ENCODE results near the gene CGB7. TPM values are rescaled to one million over a fixed set of nuclear protein-coding genes. Genes with fewer than 3 reads are reported as not detected.

Gene CGB7
- 0.22 TPM in 1 of 2 replicates, not detected in the other for total RNA-seq

- peak; percentile 25 to 33 for DNase-seq (ENCODE audit: low read depth in 2 of 2)
Observed at GRCh38 chr19:49057636-49058234, at the start of gene CGB7. Gene CGB7, minus strand, starts transcription at chr19:49057749. Its CDS starts 2,374 bp downstream, at chr19:49055375.

DNA sequence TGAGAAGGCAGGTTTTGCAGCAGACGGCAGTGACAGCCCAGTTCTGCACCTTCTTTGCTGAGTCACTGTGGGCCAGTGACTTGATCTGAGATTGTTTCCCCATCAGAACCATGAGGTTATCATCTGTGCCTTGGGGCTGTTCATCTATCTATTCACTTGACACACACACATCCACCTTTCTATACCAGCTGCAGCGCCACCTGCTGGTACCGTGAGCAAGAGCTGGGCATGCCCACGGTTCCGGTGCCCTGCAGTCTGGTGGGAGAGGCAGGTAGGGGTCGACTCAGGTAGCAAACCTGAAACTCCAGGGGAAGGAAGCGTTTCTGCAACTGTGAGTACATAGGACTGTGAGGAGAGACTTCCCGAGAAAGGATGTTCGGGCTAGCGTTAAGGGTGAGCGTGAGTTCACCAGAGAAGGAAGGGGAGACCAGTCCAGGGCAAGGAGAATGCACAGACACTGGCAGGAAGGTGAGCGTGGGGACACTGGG is 49.1 kb upstream of the CGB7 start:
- peak; percentile 55 to 80 for DNase-seq (ENCODE audit: low read depth in 2 of 2)

GRCh38 chr19:49104229-49104864 is 46.8 kb upstream of the CGB7 start:
- DNase-seq (ENCODE audit: low read depth in 2 of 2) = no peak

DNA sequence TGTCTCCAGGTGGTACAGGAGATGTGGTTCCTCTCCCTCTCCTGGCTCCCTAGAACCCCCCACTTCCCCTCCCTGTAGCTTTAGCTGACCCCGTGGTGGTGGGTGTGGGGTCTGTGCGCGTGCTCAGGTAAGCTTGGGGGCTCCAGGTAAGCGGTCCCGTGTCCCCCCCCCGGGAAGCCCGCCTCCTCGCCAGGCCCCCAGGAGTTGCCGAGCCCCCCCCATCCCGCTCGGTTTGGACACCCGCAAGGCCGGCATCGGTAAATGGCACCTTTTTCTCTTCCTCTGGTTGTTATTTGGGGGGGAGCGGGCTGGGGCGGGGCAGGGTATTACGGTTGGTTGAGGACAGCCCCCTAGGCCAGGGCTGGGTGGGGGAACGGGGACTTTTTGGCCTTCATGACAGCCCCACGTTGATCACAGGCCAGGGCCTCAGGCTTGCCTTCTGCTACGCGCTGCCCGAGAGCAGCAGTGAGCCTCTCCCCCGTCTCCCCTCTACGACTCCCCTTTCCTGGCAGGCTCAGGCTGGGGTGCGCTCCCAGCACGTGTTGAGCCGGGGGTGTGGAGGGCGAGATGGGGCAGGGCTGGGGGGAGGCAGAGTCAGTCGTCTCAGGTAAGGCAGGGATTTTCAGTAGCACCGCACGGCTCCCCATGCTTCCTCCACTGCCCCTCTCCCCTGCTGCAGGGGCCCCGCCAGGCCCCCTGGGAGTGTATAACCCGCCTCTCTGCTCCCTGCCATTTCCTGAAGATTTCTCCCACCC is 46.0 kb upstream of the CGB7 start:
- DNase-seq (ENCODE audit: low read depth in 2 of 2) = no peak

DNA sequence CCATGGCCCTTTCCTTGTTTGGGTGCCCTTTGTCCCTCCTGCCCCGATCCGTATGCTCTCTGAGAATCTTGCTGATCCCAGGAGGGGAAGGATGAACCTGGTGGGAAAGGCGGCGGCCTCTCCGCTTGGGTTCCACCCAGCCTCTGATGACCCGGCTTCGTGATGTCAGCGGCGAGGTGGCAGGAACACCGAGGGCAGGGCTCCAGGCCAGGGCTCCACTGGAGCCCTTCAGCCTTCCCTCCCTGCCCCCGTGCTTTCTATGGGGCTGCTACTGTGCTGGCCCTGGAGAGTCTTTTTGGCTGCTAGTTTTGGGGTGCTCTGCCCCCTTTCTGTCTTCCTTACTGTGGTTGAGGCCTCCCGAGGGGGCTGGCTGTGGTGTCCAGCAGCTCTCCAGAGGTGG is 44.8 kb upstream of the CGB7 start:
- no peak for DNase-seq (ENCODE audit: low read depth in 2 of 2)

- DNase-seq (ENCODE audit: low read depth in 2 of 2) = no peak
Observed at GRCh38 chr19:49101160-49101559, 43.6 kb upstream of the CGB7 start.

DNA sequence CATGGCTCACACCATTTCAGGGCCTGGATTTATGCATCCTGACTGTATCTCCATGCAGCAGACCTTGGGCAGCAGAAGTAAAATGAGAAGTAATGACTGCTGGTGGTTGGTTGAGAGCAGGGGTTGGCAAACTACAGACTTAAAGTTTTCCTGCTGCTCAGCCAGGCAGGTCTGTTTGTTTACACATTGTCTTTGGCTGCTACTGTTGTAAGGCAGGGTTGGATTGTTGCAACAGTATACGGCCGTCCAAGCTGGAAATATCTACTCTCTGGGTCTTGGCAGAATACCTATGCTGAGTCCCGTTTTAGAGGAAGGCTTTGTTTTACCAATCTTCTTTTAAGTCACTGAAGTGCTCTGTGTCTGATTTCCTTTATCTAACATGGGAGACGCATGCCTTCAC is 41.2 kb upstream of the CGB7 start:
- no peak for DNase-seq (ENCODE audit: low read depth in 2 of 2)

DNA sequence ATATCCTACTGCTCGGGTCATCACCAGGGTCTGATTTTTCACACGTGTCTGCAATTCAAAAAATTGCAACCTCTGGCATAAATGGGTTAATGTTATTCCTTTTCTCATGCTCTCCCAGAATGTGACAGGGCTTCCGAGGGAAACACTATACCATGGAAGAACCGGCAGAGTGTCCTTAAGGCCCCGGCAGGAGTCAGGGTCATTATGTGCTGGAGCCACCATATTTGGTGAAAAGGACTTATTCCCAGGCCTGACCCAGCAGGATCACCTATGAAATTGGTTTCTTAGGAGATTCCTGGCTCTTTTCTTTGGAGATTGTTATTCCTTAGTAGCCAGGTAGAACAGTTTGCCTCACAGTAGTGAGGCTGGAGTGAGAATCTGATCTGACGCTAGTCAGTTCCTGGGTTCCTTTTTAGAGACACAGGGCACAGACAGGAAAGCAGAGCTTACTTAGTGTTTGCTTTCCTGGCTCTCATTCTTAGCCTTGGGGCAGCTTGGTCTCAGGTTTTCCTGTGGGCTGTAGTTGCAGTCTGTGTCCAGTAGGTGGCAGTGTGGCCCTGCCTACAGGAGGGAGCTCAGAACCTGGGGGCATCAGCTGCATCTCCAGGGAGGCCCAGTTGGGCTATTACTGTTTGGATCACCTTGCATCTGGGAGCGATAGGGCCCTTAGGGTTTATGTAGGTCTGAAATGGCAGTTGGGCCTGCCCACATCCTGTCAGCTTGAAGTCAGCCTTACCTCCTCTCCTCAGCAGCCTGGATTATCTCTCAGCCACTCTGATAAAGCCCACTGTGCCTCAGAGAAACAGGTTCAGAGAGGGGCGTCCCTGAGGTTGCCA is 40.1 kb upstream of the CGB7 start:
- peak; percentile 69 to 78 for DNase-seq (ENCODE audit: low read depth in 2 of 2)

DNA sequence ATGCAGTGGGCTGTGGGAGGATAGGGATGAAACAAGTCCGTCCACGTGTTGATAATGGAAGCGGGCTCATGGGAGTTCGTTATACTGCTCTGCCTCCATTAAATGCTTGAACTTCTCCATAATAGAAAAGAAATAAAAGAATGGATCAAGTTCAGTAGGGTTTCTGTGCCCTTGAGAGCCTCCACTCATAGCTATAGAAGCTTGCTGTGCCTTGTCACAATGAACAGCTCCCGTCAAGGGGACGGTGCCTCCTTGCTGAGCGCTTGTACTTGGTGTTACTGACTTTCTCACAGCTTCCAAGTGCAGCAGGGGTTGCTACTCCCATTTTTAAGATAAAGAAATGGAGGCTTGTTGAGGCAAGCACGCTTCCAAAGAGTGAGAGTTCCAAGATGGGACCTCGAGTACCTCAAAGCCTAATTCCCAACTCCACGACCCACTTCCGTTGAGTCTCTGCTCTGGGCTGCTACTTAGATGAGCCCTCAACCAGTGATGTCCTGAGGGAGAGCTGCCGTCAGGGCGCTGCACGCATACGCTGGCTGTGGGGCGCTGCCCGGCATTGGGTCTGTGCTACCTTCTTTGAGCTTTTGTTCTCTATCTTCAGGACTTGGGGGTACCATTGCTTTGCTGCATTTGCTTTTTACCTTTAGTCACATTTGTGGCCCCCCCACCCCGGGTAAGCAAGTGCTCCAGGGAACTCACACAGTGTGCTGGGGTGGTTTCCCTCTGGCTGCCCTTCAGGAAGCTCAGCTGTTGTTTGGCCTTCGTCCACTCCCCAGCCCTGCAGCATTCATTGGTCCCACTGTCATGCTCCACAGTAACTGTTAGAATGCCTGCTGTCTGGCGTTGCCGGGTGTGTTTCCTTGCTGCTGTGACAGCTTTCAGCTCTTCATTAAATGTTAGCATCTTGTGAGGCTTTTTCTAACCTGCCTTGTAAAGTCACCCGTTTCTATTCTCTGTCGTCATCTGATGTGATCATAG is 37.2 kb upstream of the CGB7 start:
- DNase-seq (ENCODE audit: low read depth in 2 of 2) = peak; percentile 28 to 68

GRCh38 chr19:49092686-49093085 is 35.1 kb upstream of the CGB7 start:
- DNase-seq (ENCODE audit: low read depth in 2 of 2) = no peak

GRCh38 chr19:49091391-49092038 is 34.0 kb upstream of the CGB7 start:
- DNase-seq (ENCODE audit: low read depth in 2 of 2) = no peak

- no peak for DNase-seq (ENCODE audit: low read depth in 2 of 2)
Observed at GRCh38 chr19:49086296-49086695, 28.7 kb upstream of the CGB7 start.

- no peak for DNase-seq (ENCODE audit: low read depth in 2 of 2)
Observed at GRCh38 chr19:49085868-49086232, 28.3 kb upstream of the CGB7 start.

GRCh38 chr19:49085020-49085867 is 27.7 kb upstream of the CGB7 start, which contains the start of gene SNRNP70:
Gene SNRNP70, plus strand, starts transcription at chr19:49085451. Its CDS starts 964 bp downstream, at chr19:49086415.
- peak; percentile 100 for DNase-seq (ENCODE audit: low read depth in 2 of 2)

DNA sequence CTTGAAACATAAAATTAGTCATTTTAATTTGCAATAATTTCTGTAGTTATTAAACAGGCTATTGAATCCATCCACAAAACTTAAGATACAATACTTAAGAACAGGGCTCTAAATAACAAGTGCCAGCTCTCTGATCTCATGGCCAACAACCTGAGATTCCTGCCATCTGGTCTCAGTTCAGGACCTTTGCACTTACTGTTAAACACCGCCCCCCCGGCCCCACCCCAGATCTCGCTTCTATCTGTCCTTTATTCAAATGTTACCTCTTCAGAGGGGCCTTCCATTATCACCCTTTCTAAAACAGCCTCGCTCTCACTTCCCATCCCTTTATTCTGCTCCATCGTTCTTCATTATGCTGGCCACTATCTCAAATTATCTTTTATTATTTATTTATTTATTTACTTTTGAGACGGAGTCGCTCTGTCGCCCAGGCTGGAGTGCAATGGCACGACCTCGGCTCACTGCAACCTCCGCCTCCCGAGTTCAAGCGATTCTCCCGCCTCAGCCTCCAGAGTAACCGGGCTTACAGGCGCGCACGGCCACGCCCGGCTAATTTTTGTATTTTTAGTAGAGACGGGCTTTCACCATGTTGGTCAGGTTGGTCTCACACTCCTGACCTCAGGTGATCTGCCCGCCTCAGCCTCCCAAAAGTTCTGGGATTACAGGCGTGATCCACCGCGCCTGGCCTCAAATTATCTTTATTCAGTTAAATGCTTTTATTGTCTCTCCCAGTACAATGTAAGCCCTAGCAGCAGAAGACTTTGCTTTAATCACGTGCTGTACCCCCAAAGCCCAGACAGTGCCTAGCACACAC is 26.9 kb upstream of the CGB7 start:
- no peak for DNase-seq (ENCODE audit: low read depth in 2 of 2)

DNA sequence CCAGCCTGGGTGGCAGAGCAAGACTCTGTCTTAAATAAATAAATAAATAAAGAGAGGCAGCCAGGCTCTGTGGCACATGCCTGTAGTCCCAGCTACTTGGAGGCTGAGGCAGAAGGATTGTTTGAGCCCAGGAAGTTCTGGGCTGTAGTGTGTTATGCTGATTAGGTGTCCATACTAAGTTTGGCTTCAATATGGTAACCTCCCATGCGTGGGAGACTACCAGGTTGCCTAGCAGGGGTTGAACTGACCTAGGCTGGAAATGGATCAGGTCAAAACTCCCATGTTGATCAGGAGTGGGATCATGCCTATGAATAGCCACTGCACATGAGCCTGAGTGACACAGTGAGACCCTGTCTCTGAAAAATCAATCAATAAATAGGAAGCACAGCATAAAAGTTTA is 23.7 kb upstream of the CGB7 start:
- DNase-seq (ENCODE audit: low read depth in 2 of 2) = no peak

GRCh38 chr19:49080392-49080791 is 22.8 kb upstream of the CGB7 start:
- DNase-seq (ENCODE audit: low read depth in 2 of 2) = no peak

GRCh38 chr19:49074869-49075268 is 17.3 kb upstream of the CGB7 start:
- DNase-seq (ENCODE audit: low read depth in 2 of 2) = peak; percentile 67 to 69
